A375 (cell line): ENCODE data around the gene STMP1. TPM values are rescaled to one million over a fixed set of nuclear protein-coding genes. Genes with fewer than 3 reads are reported as not detected.

Experiments used
- small RNA-seq: library from RNA; depleted of rRNA; stranded (forward); fragments of <200 nt; gene quantifications from one replicate; pipeline ENCODE3, GENCODE V24; 2014
- total RNA-seq: library from RNA; depleted of rRNA; stranded (reverse); fragments of >200 nt; shearing (Covaris generic); gene quantifications from 2 replicates; pipeline ENCODE4 v1.2.3, GENCODE V29; 2014; rRNA removed

The STMP1 gene
- total RNA-seq = 4.7 and 7.0 TPM in 2 replicates

DNA sequence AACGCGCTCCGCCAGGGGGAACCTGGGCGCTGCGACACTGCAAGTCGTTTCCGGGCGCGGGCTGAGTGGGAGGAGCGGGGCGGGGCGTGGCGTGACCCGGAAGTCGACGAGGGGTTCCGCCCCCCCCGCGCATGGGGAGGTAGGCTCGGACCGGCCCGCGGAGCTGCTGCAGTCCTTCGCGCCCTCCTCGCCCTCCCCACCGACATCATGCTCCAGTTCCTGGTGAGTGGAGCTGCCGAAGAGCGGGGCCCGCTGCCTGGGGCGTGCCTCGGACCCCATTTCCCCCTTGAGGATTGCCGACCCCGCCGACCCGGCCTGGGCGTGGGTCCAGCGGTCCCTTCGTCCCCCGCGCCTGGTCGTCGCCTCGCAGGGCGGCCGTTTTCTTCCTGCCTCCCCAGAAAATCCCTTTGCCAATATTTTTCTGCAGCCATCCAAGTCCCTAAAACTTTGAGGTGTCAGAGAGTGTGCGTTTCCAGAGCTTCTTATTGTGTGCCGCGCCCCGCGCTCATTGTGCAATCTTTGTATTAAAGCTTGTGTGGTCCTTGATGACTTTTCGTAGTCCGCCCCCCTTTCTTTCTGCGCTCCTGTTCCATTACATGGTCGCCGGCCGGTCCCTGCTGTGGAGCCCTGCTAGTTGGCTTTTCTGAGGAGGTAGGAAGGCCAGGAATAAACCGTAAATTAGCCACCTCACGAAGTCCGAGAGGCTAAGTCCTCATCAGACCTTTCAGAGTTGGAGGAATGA, at the start of gene STMP1:
Gene STMP1, plus strand, starts transcription at position 142 of the 742 bp plus-strand sequence.

Small RNA genes lying within 50 kb of the gene (small RNA-seq; reads per million reads assigned to genes)
- gene RNU6-1154P = not detected

Other genes with a start within 250 kb of the STMP1 start
- 13.2 and 14.2 TPM in 2 replicates for gene CNOT4, start 152.4 kb upstream of the STMP1 start, total RNA-seq
- 72.2 and 72.9 TPM in 2 replicates for gene NUP205, start 104.6 kb upstream of the STMP1 start, total RNA-seq
- not detected in 2 replicates for gene SLC13A4, start 65.7 kb downstream of the STMP1 start, total RNA-seq
- not detected in 2 replicates for gene FAM180A, start 86.3 kb downstream of the STMP1 start, total RNA-seq